ENCODE data around the gene EPHB2.

Gene EPHB2

GRCh38 chr1:22752339-22752738, 41.7 kb downstream of the EPHB2 start:
- no peak for DNase-seq

- DNase-seq = no peak
These were observed 42.9 kb downstream of the EPHB2 start for GRCh38 chr1:22753481-22753971.

GRCh38 chr1:22754106-22754768, 43.6 kb downstream of the EPHB2 start:
- DNase-seq = no peak

GRCh38 chr1:22754824-22755223, 44.2 kb downstream of the EPHB2 start:
- DNase-seq = no peak

GRCh38 chr1:22755641-22756040, 45.0 kb downstream of the EPHB2 start:
- no peak for DNase-seq

- no peak for DNase-seq
These were observed 45.6 kb downstream of the EPHB2 start for GRCh38 chr1:22756125-22756735.

GRCh38 chr1:22760455-22760854, 49.8 kb downstream of the EPHB2 start:
- no peak for DNase-seq

GRCh38 chr1:22761101-22761500, 50.5 kb downstream of the EPHB2 start:
- DNase-seq = no peak

GRCh38 chr1:22761821-22762220, 51.2 kb downstream of the EPHB2 start:
- no peak for DNase-seq

- no peak for DNase-seq
These were observed 53.0 kb downstream of the EPHB2 start for GRCh38 chr1:22763487-22764200.

- DNase-seq = no peak
These were observed 57.2 kb downstream of the EPHB2 start for GRCh38 chr1:22767852-22768251.

GRCh38 chr1:22769932-22770331, 59.3 kb downstream of the EPHB2 start:
- DNase-seq = no peak

GRCh38 chr1:22772014-22772413, 61.4 kb downstream of the EPHB2 start:
- no peak for DNase-seq

GRCh38 chr1:22773981-22774832, 63.6 kb downstream of the EPHB2 start:
- DNase-seq = no peak

GRCh38 chr1:22774833-22775182, 64.2 kb downstream of the EPHB2 start:
- DNase-seq = no peak

- DNase-seq = no peak
These were observed 64.8 kb downstream of the EPHB2 start for GRCh38 chr1:22775478-22775877.

- no peak for DNase-seq
These were observed 65.5 kb downstream of the EPHB2 start for GRCh38 chr1:22776035-22776613.

GRCh38 chr1:22777388-22778057, 66.9 kb downstream of the EPHB2 start:
- no peak for DNase-seq

GRCh38 chr1:22778408-22778807, 67.8 kb downstream of the EPHB2 start:
- DNase-seq = no peak

- no peak for DNase-seq
These were observed 68.4 kb downstream of the EPHB2 start for GRCh38 chr1:22778862-22779520.

GRCh38 chr1:22780696-22781095, 70.1 kb downstream of the EPHB2 start:
- no peak for DNase-seq

GRCh38 chr1:22781483-22781882, 70.8 kb downstream of the EPHB2 start:
- DNase-seq = no peak

Data from Kasumi-1 (cell line).